ENCODE data around the gene TCERG1L. TPM values are rescaled to one million over a fixed set of nuclear protein-coding genes. Genes with fewer than 3 reads are reported as not detected.

TCERG1L gene
- total and polyA plus RNA-seq, 9 of the 15 experiments (the other 6 are each of a cell fraction or from before 2014, with no cell fraction given) = not detected

DNA sequence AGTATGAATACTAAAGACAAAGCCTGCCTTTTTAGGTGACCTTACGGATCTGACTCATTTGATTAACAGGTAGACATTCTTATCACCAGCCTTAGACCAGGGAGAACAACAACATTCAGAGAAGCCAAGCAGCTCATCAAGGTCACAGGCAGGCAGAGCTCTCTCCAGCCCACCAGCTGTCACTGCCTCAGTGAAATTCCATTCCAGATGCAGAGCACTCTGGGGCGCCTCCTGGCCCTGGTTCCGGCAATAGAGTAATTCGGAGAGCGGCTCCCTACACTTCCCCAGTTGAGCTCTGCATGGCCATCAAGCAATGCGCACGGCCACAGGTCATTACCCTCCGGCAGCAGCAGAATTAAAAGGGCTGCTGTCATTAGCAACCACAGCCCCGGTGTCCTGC is 164.7 kb downstream of the TCERG1L start (continued):
- TF ChIP-seq, protein P1, sequence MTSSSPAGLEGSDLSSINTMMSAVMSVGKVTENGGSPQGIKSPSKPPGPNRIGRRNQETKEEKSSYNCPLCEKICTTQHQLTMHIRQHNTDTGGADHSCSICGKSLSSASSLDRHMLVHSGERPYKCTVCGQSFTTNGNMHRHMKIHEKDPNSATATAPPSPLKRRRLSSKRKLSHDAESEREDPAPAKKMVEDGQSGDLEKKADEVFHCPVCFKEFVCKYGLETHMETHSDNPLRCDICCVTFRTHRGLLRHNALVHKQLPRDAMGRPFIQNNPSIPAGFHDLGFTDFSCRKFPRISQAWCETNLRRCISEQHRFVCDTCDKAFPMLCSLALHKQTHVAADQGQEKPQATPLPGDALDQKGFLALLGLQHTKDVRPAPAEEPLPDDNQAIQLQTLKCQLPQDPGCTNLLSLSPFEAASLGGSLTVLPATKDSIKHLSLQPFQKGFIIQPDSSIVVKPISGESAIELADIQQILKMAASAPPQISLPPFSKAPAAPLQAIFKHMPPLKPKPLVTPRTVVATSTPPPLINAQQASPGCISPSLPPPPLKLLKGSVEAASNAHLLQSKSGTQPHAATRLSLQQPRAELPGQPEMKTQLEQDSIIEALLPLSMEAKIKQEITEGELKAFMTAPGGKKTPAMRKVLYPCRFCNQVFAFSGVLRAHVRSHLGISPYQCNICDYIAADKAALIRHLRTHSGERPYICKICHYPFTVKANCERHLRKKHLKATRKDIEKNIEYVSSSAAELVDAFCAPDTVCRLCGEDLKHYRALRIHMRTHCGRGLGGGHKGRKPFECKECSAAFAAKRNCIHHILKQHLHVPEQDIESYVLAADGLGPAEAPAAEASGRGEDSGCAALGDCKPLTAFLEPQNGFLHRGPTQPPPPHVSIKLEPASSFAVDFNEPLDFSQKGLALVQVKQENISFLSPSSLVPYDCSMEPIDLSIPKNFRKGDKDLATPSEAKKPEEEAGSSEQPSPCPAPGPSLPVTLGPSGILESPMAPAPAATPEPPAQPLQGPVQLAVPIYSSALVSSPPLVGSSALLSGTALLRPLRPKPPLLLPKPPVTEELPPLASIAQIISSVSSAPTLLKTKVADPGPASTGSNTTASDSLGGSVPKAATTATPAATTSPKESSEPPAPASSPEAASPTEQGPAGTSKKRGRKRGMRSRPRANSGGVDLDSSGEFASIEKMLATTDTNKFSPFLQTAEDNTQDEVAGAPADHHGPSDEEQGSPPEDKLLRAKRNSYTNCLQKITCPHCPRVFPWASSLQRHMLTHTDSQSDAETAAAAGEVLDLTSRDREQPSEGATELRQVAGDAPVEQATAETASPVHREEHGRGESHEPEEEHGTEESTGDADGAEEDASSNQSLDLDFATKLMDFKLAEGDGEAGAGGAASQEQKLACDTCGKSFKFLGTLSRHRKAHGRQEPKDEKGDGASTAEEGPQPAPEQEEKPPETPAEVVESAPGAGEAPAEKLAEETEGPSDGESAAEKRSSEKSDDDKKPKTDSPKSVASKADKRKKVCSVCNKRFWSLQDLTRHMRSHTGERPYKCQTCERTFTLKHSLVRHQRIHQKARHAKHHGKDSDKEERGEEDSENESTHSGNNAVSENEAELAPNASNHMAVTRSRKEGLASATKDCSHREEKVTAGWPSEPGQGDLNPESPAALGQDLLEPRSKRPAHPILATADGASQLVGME (CRISPR knock-in tag; IDR thresholded peaks at IDR 0.05) = no peak
- TF ChIP-seq, protein P2, sequence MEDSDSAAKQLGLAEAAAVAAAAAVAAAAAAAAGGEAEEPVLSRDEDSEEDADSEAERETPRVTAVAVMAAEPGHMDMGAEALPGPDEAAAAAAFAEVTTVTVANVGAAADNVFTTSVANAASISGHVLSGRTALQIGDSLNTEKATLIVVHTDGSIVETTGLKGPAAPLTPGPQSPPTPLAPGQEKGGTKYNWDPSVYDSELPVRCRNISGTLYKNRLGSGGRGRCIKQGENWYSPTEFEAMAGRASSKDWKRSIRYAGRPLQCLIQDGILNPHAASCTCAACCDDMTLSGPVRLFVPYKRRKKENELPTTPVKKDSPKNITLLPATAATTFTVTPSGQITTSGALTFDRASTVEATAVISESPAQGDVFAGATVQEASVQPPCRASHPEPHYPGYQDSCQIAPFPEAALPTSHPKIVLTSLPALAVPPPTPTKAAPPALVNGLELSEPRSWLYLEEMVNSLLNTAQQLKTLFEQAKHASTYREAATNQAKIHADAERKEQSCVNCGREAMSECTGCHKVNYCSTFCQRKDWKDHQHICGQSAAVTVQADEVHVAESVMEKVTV (CRISPR knock-in tag; IDR thresholded peaks at IDR 0.05) = no peak
- TF ChIP-seq, protein P3, sequence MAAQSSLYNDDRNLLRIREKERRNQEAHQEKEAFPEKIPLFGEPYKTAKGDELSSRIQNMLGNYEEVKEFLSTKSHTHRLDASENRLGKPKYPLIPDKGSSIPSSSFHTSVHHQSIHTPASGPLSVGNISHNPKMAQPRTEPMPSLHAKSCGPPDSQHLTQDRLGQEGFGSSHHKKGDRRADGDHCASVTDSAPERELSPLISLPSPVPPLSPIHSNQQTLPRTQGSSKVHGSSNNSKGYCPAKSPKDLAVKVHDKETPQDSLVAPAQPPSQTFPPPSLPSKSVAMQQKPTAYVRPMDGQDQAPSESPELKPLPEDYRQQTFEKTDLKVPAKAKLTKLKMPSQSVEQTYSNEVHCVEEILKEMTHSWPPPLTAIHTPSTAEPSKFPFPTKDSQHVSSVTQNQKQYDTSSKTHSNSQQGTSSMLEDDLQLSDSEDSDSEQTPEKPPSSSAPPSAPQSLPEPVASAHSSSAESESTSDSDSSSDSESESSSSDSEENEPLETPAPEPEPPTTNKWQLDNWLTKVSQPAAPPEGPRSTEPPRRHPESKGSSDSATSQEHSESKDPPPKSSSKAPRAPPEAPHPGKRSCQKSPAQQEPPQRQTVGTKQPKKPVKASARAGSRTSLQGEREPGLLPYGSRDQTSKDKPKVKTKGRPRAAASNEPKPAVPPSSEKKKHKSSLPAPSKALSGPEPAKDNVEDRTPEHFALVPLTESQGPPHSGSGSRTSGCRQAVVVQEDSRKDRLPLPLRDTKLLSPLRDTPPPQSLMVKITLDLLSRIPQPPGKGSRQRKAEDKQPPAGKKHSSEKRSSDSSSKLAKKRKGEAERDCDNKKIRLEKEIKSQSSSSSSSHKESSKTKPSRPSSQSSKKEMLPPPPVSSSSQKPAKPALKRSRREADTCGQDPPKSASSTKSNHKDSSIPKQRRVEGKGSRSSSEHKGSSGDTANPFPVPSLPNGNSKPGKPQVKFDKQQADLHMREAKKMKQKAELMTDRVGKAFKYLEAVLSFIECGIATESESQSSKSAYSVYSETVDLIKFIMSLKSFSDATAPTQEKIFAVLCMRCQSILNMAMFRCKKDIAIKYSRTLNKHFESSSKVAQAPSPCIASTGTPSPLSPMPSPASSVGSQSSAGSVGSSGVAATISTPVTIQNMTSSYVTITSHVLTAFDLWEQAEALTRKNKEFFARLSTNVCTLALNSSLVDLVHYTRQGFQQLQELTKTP (IDR thresholded peaks at IDR 0.05; ENCODE audit: low read depth in 1 of 2, partially characterized antibody in 2 of 2) = no peak
- TF ChIP-seq, protein P4, sequence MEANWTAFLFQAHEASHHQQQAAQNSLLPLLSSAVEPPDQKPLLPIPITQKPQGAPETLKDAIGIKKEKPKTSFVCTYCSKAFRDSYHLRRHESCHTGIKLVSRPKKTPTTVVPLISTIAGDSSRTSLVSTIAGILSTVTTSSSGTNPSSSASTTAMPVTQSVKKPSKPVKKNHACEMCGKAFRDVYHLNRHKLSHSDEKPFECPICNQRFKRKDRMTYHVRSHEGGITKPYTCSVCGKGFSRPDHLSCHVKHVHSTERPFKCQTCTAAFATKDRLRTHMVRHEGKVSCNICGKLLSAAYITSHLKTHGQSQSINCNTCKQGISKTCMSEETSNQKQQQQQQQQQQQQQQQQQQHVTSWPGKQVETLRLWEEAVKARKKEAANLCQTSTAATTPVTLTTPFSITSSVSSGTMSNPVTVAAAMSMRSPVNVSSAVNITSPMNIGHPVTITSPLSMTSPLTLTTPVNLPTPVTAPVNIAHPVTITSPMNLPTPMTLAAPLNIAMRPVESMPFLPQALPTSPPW (CRISPR knock-in tag; IDR thresholded peaks at IDR 0.05) = no peak
- TF ChIP-seq, protein P5, sequence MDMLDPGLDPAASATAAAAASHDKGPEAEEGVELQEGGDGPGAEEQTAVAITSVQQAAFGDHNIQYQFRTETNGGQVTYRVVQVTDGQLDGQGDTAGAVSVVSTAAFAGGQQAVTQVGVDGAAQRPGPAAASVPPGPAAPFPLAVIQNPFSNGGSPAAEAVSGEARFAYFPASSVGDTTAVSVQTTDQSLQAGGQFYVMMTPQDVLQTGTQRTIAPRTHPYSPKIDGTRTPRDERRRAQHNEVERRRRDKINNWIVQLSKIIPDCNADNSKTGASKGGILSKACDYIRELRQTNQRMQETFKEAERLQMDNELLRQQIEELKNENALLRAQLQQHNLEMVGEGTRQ (CRISPR knock-in tag; IDR thresholded peaks at IDR 0.05) = no peak
- TF ChIP-seq GTF2E2 (tag; IDR thresholded peaks at IDR 0.05) = no peak
- no peak for TF ChIP-seq ZKSCAN1 (IDR thresholded peaks at IDR 0.05; ENCODE audit: low read depth, low read length)
- no peak for TF ChIP-seq CC2D1A (IDR thresholded peaks at IDR 0.05)
